ENCODE data around the gene WNT5B. TPM values are rescaled to one million over a fixed set of nuclear protein-coding genes. Genes with fewer than 3 reads are reported as not detected.

WNT5B gene
- 0.43 TPM for total RNA-seq
- long read RNA-seq, partial matches to known transcripts: 0 of 2 reads
- long read RNA-seq, other reads (novel, unspliced or antisense): 2 of 2 reads

- DNase-seq (ENCODE audit: low spot score): no peak
- intact Hi-C loops (cut with DNase I): no loop called here
Measured at GRCh38 chr12:1628666-1629337, at the start of gene WNT5B. TSS of gene WNT5B (plus strand) at chr12:1629231. CDS start at chr12:1631355, 2,124 bp downstream.

GRCh38 chr12:1579651-1580435 lies 49.2 kb upstream of the WNT5B start:
- no peak for DNase-seq (ENCODE audit: low spot score)
- intact Hi-C loops (cut with DNase I): loop anchor here (10.0 kb wide), 2 partner anchors 305 to 1005 kb away; no protein-coding TSS in a partner anchor

GRCh38 chr12:1580526-1580925 lies 48.5 kb upstream of the WNT5B start:
- no peak for DNase-seq (ENCODE audit: low spot score)
- intact Hi-C loops (cut with DNase I): loop anchor here (10.0 kb wide), 1 partner anchor 1006 kb away; no protein-coding TSS in a partner anchor

- intact Hi-C loops (cut with DNase I): loop anchor here (2.0 to 10.0 kb wide), 2 partner anchors 463 to 1007 kb away; no protein-coding TSS in a partner anchor
- DNase-seq (ENCODE audit: low spot score): no peak
Measured at GRCh38 chr12:1581973-1582708, 46.9 kb upstream of the WNT5B start.

GRCh38 chr12:1582709-1583050 lies 46.4 kb upstream of the WNT5B start:
- DNase-seq (ENCODE audit: low spot score): no peak
- intact Hi-C loops (cut with DNase I): loop anchor here (2.0 to 10.0 kb wide), 2 partner anchors 464 to 1008 kb away; no protein-coding TSS in a partner anchor

GRCh38 chr12:1583421-1584078 lies 45.5 kb upstream of the WNT5B start:
- intact Hi-C loops (cut with DNase I): loop anchor here (2.0 to 10.0 kb wide), 2 partner anchors 465 to 1009 kb away; no protein-coding TSS in a partner anchor
- no peak for DNase-seq (ENCODE audit: low spot score)

GRCh38 chr12:1584326-1584725 lies 44.7 kb upstream of the WNT5B start:
- DNase-seq (ENCODE audit: low spot score): no peak
- intact Hi-C loops (cut with DNase I): loop anchor here (10.0 kb wide), 1 partner anchor 1010 kb away; no protein-coding TSS in a partner anchor

GRCh38 chr12:1587927-1588574 lies 41.0 kb upstream of the WNT5B start:
- no peak for DNase-seq (ENCODE audit: low spot score)
- intact Hi-C loops (cut with DNase I): loop anchor here (10.0 kb wide), 1 partner anchor 1013 kb away; no protein-coding TSS in a partner anchor

- no peak for DNase-seq (ENCODE audit: low spot score)
- intact Hi-C loops (cut with DNase I): loop anchor here (10.0 kb wide), 1 partner anchor 1014 kb away; no protein-coding TSS in a partner anchor
Measured at GRCh38 chr12:1588575-1588947, 40.5 kb upstream of the WNT5B start.

GRCh38 chr12:1590221-1590979 lies 38.6 kb upstream of the WNT5B start:
- intact Hi-C loops (cut with DNase I): loop anchor here (5.0 to 10.0 kb wide), 4 partner anchors 386 to 836 kb away; partner anchors contain the start of genes ERC1, RAD52 and WNK1
- no peak for DNase-seq (ENCODE audit: low spot score)

GRCh38 chr12:1591034-1591433 lies 38.0 kb upstream of the WNT5B start:
- no peak for DNase-seq (ENCODE audit: low spot score)
- intact Hi-C loops (cut with DNase I): loop anchor here (5.0 to 10.0 kb wide), 4 partner anchors 386 to 836 kb away; partner anchors contain the start of genes ERC1, RAD52 and WNK1

- no peak for DNase-seq (ENCODE audit: low spot score)
- intact Hi-C loops (cut with DNase I): loop anchor here (5.0 to 10.0 kb wide), 4 partner anchors 387 to 837 kb away; partner anchors contain the start of genes ERC1, RAD52 and WNK1
Measured at GRCh38 chr12:1591543-1591942, 37.5 kb upstream of the WNT5B start.

- intact Hi-C loops (cut with DNase I): loop anchor here (5.0 to 10.0 kb wide), 4 partner anchors 388 to 838 kb away; partner anchors contain the start of genes ERC1, RAD52 and WNK1
- no peak for DNase-seq (ENCODE audit: low spot score)
Measured at GRCh38 chr12:1592444-1593173, 36.4 kb upstream of the WNT5B start.

- peak; percentile 81 for DNase-seq (ENCODE audit: low spot score)
- intact Hi-C loops (cut with DNase I): loop anchor here (5.0 to 10.0 kb wide), 4 partner anchors 389 to 839 kb away; partner anchors contain the start of genes ERC1, RAD52 and WNK1
Measured at GRCh38 chr12:1593174-1594005, 35.6 kb upstream of the WNT5B start.

- no peak for DNase-seq (ENCODE audit: low spot score)
- intact Hi-C loops (cut with DNase I): loop anchor here (5.0 to 10.0 kb wide), 4 partner anchors 389 to 839 kb away; partner anchors contain the start of genes ERC1, RAD52 and WNK1
Measured at GRCh38 chr12:1594006-1594260, 35.1 kb upstream of the WNT5B start.

Measured in cardiac septum (tissue), 1 donor.